Measurements from ENCODE around the gene RTBDN.
A peak's percentile ranks its signal among the peaks of the same experiment; 100 is the strongest.

Gene RTBDN

DNA sequence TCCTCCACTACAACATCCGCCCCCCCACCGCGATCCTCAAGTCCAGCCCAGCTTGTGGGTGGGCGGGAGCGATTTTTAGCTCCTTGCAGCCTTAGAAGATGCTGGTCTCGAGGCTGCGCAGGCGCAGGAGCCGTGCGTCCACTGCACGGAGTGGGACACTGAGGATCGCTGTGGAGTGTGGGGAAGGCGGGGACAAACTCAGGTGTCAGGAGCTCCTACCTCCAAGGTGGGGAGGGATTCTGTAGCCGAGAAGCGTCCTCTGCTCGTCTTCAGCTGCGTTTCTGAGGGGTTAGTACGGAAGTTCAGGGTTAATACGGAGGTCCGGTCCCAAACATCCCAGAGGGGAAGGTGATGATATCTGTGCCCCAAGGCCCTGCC lies at the start of gene RTBDN:
Gene RTBDN (minus strand): TSS at position 14 of the 378 bp plus-strand sequence. CDS start 4,600 bp downstream, outside the sequence.
- no peak for DNase-seq (ENCODE audit: low spot score)

DNA sequence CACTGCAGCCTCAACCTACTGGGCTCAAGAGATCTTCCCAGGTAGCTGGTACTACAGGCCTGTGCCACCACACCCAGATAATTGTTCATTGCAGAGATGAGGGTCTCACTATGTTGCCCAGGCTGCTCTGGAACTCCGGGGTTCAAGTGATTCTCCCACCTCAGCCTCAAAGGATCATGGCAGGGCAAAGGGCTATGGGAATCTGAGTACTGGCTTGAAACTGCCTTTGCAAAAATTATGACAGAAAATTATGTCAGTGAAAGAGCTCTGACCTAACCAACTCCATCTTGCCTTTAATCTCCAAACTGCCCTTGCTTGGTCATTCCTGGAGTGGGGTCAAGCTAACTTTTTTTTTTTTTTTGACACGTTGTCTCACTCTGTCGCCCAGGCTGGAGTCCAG lies 48.2 kb upstream of the RTBDN start:
- DNase-seq (ENCODE audit: low spot score): no peak

DNA sequence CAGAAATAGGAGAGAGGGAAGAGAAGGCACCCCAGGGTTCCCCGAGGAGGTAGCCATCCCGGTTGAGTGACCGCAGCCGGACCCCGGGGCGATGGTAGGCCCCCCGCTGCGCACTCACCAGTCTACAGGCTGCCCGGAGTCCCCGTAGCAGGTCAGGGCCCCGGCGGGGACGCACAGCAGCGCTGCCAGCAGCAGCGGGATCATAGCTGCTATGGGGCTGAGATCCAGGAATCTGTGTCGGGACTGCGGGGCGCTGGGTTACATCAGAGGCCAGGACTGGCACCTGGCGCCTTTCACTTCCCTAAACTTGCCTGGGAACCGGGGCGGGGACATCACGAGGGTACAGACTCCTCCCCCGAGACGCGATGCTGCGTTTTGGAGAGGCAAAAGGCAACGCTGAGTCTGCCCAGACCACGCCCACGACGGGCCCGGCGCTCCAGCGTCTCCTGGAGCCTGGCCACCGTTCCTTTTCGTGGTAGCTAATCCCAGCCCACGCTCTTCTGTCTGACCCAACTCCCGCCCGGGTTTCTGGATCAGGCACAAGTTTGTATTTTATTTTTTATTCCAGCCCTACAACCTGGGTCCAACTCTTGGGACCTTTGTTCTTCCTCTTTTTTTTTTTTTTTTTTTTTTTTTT lies 46.9 kb upstream of the RTBDN start, which contains the start of gene DNASE2:
Gene DNASE2 (minus strand): TSS at position 278 of the 637 bp plus-strand sequence. CDS start 74 bp downstream, at position 204.
- peak; percentile 99 for DNase-seq (ENCODE audit: low spot score)

DNA sequence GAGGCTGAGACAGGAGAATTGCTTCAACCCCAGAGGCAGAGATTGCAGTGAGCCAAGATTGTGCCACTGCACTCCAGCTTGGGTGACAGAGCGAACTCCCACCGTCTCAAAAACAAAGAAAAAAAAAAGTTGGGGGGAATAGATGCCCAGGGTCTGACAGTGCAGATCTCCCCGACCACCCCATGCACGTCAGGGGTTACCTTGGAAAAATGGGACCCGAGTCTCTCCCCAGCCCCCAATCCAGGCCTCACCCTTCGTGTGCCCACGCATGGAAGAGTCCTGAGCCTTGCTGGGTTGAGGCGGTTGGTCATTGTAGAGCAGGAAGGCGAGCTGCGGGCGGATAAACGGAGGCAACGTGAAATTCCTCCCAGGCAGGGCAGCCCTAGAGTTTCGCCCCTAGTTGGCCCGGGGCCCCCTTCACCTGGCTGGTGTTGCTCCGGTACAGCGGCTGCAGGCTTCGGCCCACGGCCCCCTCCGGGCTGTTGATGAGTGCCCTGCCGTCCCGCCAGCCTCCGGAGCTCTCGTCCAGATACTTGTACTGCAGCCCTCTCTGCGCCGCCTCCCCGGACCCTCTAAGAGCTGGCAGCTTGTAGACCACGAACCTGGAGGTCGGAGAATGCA lies 46.3 kb upstream of the RTBDN start:
- peak; percentile 47 for DNase-seq (ENCODE audit: low spot score)

DNA sequence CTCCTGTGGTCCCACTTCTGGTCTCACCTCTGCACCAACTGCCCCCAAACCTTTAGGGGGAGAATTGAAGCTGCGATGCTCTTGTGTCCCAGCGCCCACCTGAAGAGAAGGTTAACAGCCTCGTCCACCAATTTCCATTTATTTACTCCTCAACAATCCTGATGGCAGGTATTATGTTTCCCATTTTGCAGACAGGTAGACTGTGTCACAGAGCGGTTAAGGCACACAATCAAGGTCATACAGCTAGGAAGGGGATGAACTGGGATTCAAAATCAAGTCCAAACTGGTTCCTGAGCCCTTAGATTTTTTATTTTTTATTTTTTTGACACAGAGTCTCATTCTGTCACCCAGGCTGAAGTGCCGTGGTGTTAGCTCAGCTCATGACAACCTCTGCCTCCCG lies 40.7 kb upstream of the RTBDN start:
- no peak for DNase-seq (ENCODE audit: low spot score)

DNA sequence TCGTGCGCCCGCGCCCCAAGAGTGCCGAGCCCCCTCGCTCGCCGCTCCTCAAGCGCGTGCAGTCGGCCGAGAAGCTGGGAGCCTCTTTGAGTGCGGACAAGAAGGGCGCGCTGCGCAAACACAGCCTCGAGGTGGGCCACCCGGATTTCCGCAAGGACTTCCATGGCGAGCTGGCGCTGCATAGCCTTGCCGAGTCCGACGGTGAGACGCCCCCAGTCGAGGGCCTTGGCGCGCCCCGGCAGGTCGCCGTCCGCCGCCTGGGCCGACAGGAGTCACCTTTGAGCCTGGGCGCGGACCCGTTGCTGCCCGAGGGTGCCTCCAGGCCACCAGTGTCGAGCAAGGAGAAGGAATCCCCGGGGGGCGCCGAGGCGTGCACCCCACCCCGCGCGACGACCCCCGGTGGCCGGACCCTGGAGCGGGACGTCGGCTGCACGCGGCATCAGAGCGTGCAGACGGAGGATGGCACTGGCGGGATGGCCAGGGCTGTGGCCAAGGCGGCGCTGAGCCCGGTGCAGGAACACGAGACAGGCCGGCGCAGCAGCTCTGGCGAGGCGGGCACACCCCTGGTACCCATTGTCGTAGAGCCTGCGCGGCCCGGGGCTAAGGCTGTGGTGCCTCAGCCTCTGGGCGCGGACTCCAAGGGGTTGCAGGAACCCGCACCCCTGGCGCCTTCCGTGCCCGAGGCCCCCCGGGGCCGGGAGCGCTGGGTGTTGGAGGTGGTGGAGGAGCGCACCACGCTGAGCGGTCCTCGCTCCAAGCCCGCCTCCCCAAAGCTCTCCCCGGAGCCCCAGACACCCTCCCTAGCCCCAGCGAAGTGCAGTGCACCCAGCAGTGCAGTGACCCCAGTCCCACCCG lies 39.7 kb upstream of the RTBDN start:
- DNase-seq (ENCODE audit: low spot score): no peak

DNA sequence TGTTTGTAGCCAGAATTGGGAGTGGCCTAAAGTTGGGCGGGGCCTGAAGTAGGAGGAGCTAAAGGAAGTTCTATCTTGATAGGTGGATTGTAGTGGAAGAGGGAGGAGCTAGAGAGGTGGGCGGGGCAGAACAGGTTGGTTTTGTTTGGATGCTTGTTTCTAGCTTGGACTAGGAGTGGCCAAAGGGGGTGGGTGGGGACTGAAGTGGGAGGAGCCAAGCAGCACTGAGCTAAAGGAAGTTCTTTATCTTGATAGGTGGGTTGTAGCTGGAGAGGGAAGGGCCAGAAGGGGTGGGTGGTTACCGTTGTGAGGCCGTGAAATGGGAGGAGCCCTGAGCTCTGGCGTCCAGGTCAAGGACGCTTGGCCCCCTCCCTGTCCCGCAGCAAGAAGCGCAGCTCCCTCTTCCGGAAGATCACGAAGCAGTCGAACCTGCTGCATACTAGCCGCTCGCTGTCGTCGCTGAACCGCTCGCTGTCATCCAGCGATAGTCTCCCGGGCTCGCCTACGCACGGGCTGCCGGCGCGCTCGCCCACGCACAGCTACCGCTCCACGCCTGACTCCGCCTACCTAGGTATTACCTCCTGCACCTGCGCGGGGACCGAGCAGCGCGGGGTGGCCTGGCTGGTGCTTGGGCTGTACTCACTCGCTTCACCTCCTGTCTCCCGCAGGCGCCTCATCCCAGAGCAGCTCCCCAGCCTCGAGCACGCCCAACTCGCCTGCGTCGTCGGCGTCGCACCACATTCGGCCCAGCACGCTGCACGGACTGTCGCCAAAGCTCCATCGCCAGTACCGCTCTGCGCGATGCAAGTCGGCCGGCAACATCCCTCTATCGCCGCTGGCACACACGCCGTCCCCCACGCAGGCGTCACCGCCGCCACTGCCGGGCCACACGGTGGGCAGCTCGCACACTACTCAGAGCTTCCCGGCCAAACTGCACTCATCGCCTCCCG lies 38.8 kb upstream of the RTBDN start:
- DNase-seq (ENCODE audit: low spot score): peak; percentile 47

DNA sequence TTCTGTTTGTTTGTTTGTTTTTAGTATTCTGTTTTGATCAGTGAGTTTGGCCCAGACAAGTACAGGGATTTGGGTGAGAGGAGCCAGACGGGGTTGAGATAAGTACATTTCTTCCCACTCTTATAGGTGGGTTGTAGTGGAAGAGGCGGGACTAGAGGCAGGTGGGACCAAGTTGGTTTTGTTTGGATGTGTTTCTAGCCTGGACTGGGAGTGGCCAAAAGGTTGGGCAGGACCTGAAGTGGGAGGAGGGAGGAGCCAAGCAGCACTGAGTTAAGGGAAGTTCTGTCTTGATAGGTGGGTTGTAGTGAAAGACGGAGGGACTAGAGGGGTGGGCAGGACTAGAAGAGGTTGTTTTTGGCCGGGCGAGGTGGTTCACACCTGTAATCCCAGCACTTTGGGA lies 37.9 kb upstream of the RTBDN start:
- no peak for DNase-seq (ENCODE audit: low spot score)

DNA sequence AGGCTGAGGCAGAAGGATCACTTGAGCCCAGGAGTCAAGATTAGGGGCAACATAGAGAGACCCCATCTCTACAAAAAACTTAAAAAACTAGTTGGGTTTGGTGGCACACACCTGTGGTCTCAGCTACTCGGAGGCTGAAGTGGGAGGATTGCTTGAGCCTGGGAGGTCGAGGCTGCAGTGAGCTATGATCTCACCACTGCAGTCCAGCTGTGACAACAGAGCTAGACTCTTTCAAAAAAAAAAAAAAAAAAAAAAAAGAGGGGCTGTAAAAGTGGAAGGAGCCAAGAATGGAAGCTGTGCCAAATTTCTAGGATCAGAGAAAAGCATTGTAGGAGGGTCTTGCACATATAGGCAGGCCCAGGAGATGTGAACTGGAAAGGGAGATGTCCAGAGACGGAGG lies 37.3 kb upstream of the RTBDN start:
- no peak for DNase-seq (ENCODE audit: low spot score)

DNA sequence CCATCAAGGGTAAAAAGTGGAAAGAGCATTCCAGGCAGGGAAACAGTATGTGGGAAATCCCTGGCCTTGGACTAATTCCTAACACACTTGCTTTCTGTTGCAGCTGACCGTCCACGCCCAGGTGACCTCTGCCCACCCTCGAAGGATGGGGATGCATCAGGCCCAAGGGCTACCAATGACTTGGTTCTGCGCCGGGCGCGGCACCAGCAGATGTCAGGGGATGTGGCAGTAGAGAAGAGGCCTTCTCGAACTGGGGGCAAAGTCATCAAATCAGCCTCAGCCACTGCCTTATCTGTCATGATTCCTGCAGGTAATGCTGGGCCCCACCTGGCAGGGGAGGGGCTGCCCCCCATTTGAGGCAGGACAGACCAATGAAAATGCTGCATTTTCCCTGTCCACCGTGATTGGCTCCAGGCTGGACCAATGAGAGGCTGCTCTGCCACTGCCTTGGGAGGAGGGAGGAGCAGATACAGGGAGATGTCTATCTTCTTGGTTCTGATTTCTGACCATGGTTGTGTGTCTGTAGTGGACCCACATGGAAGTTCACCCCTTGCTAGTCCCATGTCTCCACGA lies 34.2 kb upstream of the RTBDN start:
- peak; percentile 32 for DNase-seq (ENCODE audit: low spot score)

DNA sequence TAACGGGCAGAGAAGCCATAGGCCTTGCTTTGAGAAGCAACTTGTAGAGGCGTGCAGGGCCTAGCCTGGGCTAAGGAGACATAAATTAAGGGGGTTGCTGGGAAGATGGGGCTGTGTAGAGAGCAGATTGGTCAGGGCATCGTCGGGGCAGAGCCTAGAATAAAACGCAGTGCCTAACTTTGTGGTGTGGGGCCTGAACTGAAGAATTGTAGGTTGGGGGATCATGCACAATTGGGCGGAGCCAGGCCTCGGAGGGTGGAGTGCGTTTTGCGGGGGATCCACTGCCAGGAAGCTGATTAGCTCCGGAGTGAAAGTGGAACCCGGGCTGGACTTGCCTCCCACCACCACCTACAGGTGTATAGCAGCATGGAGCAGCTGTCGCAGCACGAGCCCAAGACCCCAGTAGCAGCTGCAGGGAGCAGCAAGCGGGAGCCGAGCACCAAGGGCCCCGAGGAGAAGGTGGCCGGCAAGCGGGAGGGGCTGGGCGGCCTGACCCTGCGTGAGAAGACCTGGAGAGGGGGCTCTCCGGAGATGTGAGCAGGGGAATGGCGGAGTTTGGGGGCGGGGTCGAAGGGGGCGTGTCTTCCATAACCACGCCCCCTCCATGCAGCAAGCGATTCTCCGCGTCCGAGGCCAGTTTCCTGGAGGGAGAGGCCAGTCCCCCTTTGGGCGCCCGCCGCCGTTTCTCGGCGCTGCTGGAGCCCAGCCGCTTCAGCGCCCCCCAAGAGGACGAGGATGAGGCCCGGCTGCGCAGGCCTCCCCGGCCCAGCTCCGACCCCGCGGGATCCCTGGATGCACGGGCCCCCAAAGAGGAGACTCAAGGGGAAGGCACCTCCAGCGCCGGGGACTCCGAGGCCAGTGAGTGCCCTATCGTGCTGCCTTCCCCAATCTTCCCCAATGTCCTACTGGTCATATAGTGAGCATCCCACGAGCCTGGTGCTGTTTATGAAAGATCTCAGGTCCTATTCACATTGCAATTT lies 33.0 kb upstream of the RTBDN start:
- peak; percentile 83 for DNase-seq (ENCODE audit: low spot score)

DNA sequence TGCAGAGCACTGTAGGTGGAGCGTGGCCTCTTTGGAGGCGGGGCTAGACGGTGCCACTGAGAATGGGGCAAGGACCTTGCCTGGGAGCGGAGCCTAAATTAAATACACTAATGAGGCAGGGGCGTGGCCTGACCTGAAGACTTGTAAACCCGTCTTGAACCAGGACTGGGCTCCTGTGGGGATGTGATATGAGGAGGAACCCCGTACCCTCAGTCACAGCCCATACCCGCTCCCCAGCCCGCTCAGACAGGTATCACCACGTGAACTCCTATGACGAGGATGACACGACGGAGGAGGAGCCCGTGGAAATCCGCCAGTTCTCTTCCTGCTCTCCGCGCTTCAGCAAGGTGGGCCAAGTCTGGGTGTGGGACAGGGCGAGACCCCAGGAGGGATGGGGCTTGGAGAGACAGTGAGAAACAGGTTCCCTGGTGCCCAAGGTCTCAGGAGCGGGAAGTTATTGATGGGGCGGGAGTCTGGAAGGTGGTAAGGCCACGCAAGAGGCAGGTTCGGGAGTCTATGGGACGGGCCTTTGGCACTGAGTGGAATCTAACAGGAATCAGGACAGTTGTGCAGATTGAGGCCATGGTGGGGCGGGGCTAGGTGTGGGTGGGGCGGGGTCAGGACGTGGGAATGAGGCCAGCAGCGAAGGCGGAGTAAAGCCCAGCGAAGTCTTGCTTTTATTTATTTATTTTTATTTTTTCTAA lies 32.2 kb upstream of the RTBDN start:
- no peak for DNase-seq (ENCODE audit: low spot score)

DNA sequence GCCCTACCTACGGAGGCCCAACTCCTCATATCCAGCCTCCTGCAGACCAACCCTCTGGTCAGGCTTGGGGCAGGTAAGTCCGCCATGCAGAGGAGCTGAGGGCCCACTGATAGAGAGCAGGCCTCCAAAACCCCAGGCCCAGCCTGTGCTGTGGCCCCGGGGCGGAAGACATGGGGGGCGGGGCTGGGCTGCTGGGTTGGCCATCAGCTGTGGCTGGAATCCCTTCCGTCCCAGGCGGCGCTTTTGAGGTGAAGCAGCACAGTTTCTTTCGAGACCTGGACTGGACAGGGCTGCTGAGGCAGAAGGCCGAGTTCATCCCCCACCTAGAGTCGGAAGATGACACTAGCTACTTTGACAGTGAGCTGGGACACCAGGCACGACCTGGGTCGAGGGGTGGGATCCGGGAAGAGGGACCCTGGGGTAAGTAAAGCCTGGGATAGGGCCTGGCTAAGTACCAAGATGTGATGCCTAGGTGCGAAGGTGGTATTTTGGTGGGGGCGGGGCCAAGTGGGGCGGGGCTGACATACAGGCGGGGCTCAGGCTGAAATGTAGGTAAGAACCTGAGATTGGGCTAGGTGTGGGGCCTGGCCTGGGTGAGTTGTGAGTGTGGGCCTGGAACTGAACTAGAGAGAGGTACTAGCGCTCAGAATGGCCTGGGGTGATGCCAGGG lies 31.5 kb upstream of the RTBDN start:
- DNase-seq (ENCODE audit: low spot score): no peak

DNA sequence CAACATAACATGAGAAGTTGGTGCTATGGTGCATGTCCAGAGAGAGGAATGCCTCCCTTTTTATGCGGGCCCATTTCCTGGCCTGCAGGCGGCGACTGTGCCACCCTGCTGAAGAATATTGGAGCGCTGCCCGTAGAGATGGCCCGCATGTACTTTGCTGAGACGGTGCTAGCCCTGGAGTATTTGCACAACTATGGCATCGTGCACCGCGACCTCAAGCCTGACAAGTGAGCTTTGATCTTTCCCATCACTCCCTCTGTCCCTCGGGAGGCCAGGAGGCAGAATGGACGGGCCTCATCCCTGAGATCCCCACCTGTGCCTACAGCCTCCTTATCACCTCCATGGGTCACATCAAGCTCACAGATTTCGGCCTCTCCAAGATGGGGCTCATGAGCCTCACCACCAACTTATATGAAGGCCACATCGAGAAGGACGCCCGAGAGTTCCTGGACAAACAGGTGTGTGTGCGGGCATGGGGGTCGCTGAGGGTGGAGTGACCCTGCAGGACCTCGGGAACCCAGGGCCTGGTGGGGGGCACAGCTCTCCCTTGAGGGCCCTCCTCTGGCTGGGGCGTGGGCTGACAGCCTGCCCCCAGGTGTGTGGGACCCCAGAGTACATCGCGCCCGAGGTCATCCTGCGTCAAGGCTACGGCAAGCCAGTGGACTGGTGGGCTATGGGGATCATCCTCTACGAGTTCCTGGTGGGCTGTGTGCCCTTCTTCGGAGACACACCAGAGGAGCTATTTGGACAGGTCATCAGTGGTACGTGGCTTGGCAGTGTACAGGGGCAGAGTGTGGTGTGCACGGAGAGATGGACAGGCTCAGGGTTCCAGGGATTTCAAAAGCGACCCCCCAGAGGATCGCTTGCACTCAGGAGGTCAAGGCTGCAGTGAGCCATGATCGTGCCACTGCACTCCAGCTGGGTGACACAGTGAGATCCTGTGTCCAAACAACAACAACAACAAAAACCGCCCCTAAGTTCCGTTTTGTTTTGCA lies 30.6 kb upstream of the RTBDN start:
- no peak for DNase-seq (ENCODE audit: low spot score)

DNA sequence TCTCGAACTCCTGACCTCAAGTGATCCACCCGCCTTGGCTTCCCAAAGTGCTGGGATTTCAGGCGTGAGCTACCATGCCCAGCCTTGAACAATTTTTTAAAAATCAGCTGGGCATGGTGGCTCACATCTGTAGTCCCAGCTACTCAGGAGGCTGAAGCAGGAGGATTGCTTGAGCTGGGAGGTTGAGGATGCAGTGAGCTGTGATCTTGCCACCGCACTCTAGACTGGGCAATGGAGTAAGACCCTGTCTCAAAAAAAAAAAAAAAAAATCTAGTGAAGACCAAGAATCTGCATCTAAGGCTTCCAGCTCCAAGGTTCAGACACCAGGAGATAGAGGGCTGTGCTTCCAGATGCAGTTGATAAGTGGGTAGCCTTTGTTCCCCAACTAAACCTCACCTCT lies 29.8 kb upstream of the RTBDN start:
- DNase-seq (ENCODE audit: low spot score): no peak

DNA sequence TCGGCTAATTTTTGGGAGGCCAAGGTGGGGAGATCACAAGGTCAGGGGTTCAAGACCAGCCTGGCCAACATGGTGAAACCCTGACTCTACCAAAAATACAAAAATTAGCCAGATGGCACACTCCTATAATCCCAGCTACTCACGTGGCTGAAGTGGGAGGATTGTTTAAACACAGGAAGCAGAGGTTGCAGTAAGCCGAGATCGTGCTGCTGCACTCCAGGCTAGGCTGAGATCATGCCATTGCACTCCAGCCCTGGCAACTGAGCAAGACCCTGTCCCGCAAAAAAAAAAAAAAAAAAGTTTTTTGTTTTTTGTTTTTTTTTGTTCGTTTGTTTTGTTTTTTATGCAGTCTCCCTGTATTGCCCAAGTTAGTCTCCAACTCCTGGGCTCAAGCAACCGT lies 25.2 kb upstream of the RTBDN start:
- DNase-seq (ENCODE audit: low spot score): no peak

DNA sequence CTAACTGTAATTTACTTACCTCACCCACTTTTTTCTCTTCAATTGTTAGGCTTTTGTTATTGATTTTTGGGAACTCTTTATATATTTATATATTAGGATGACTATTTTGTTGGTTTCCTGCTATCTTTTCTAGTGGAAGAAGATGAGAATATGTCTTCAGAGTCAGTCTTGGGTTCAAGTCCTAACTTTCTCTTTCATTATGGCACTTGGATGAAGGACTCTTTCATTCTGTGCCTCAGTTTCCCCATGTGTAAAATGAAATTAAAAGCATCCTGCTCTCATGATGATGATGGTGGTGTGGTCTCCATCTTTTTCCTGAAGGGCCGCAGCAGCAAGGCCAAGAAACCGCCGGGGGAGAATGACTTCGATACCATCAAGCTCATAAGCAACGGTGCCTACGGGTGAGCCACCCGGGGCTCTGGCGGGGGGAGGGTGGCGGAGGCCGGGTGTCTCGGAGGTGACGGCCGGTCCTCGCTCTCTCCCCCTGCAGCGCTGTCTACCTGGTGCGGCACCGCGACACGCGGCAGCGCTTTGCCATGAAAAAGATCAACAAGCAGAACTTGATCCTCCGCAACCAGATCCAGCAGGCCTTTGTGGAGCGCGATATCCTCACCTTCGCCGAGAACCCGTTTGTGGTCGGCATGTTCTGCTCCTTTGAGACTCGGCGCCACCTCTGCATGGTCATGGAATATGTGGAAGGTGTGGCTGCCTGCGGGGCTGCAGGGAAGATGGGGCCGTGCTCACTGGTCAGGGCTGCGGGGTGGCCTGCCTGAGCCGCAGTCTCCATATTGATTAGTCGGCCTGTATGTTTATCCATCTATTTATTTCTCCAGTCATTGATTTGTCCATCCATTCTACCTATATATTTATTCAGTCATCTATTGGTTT lies 23.9 kb upstream of the RTBDN start:
- no peak for DNase-seq (ENCODE audit: low spot score)
